SK-N-SH (cell line): Measurements from ENCODE around the gene DPF3. TPM values are rescaled to one million over a fixed set of nuclear protein-coding genes. Genes with fewer than 3 reads are reported as not detected.

Experiments
- CTCF ChIA-PET: fragments of 300-600, 350-600 bp; formaldehyde crosslinking; extraction: SDS; loops from one replicate; lab custom pipeline; 2021; lab: Yijun Ruan, JAX
- POLR2A ChIA-PET: fragments of 350-600 bp; sonication (Branson Sonifier 250); formaldehyde crosslinking; extraction: SDS; loops from one replicate; lab custom pipeline; 2020; ENCODE audit warnings: antibody characterized with exemption, inconsistent platforms; lab: Yijun Ruan, JAX
- DNase-seq: peaks from one replicate; pipeline ENCODE4 v3.0.0; 2012
- H2AFZ ChIP-seq: fragments of 200-600 bp; sonication (generic); 2 replicates; pipeline ENCODE4 v1.8.1; 2016; ENCODE audit warnings: antibody characterized with exemption, mild to moderate bottlenecking, low read depth
- H3F3A ChIP-seq: fragments of 200-600 bp; sonication (generic); replicated peaks from 2 replicates; pipeline ENCODE3; 2016; ENCODE audit warnings: antibody characterized with exemption, mild to moderate bottlenecking; ENCODE audit not compliant: insufficient read depth
- H3K27ac ChIP-seq, 2 experiments: fragments of 200-500 bp in 1 of 2; fragments of 200-600 bp in 1 of 2; sonication (Bioruptor generic) in 1 of 2; sonication (generic), shearing (Covaris generic) in 1 of 2; 2 replicates each; pipeline versions ENCODE4 v1.5.1 to v1.6.1; 2014 to 2016; ENCODE audit warnings: low read depth in 2 of 2, inconsistent platforms in 1 of 2, low read length in 1 of 2, mild to moderate bottlenecking in 1 of 2, mixed read lengths in 1 of 2
- H3K27me3 ChIP-seq: fragments of 200-600 bp; sonication (generic), shearing (Covaris generic); 2 replicates; pipeline ENCODE4 v1.6.1; 2016; ENCODE audit warnings: mixed run types; ENCODE audit not compliant: insufficient read depth
- H3K36me3 ChIP-seq, 2 experiments: fragments of 200-500 bp in 1 of 2; fragments of 200-600 bp in 1 of 2; sonication (Bioruptor generic) in 1 of 2; sonication (generic) in 1 of 2; replicated peaks in 1 of 2; 2 replicates each; pipeline versions ENCODE3 to v1.5.1; 2014 to 2016; ENCODE audit warnings: low read length in 1 of 2, mild to moderate bottlenecking in 1 of 2; ENCODE audit not compliant: insufficient read depth in 2 of 2, control insufficient read depth in 1 of 2
- H3K4me1 ChIP-seq, 2 experiments: fragments of 200-500 bp in 1 of 2; fragments of 200-600 bp in 1 of 2; sonication (Bioruptor generic) in 1 of 2; sonication (generic), shearing (Covaris generic) in 1 of 2; 2 replicates each; pipeline versions ENCODE4 v1.5.1 to v1.6.1; 2014 to 2016; ENCODE audit warnings: low read depth in 1 of 2, low read length in 1 of 2, mixed run types in 1 of 2; ENCODE audit not compliant: insufficient read depth in 2 of 2, control insufficient read depth in 1 of 2
- H3K4me2 ChIP-seq: fragments of 200-600 bp; sonication (generic), shearing (Covaris generic); 2 replicates; pipeline ENCODE4 v1.6.1; 2017; ENCODE audit warnings: mixed run types
- H3K4me3 ChIP-seq, 2 experiments: fragments of 200-500 bp in 1 of 2; fragments of 200-600 bp in 1 of 2; sonication (Bioruptor generic) in 1 of 2; sonication (generic), shearing (Covaris generic) in 1 of 2; 2 replicates each; pipeline versions ENCODE4 v1.5.1 to v1.8.1; 2014 to 2016; ENCODE audit warnings: low read depth in 2 of 2, inconsistent platforms in 1 of 2, low read length in 1 of 2, mild to moderate bottlenecking in 1 of 2, mixed read lengths in 1 of 2, moderate library complexity in 1 of 2
- H3K79me2 ChIP-seq: fragments of 200-600 bp; sonication (generic); 2 replicates; pipeline ENCODE4 v1.8.1; 2017; ENCODE audit warnings: mild to moderate bottlenecking; ENCODE audit not compliant: insufficient read depth
- H3K9ac ChIP-seq: fragments of 200-600 bp; sonication (generic); 2 replicates; pipeline ENCODE4 v1.6.1; 2017; ENCODE audit warnings: mixed run types
- H3K9me2 ChIP-seq: fragments of 200-600 bp; sonication (generic); 2 replicates; pipeline ENCODE4 v1.6.1; 2017; ENCODE audit warnings: mixed run types
- H3K9me3 ChIP-seq: fragments of 200-600 bp; sonication (generic); 2 replicates; pipeline ENCODE4 v1.6.1; 2017; ENCODE audit warnings: mixed run types, mild to moderate bottlenecking, moderate library complexity
- H4K20me1 ChIP-seq: fragments of 200-600 bp; sonication (generic); 2 replicates; pipeline ENCODE4 v1.6.1; 2017; ENCODE audit warnings: mild to moderate bottlenecking, mixed run types; ENCODE audit not compliant: insufficient read depth
- CTCF ChIP-seq: fragments of 200-600 bp; sonication (generic); IDR thresholded peaks from 2 replicates; pipeline ENCODE4 v1.6.1; 2017; ENCODE audit warnings: antibody characterized with exemption, mild to moderate bottlenecking, moderate library complexity
- ELF1 ChIP-seq: IDR thresholded peaks from 2 replicates; pipeline ENCODE4 v1.4.0; 2012
- EP300 ChIP-seq, 2 experiments: IDR thresholded peaks; 2 replicates each; pipeline versions ENCODE4 v1.4.0 to v1.6.1; 2012; ENCODE audit warnings: borderline replicate concordance in 1 of 2, low read depth in 1 of 2, low read length in 1 of 2
- EZH2phosphoT487 ChIP-seq: fragments of 200-600 bp; sonication (generic); IDR thresholded peaks from 2 replicates; pipeline ENCODE4 v1.6.1; 2017; ENCODE audit warnings: low read depth, mixed run types, mild to moderate bottlenecking, antibody characterized with exemption, moderate library complexity, borderline replicate concordance
- FOSL2 ChIP-seq: IDR thresholded peaks from 2 replicates; pipeline ENCODE4 v1.4.0; 2012; ENCODE audit warnings: low read depth, mild to moderate bottlenecking, moderate library complexity, borderline replicate concordance
- JUND ChIP-seq: IDR thresholded peaks from 2 replicates; pipeline ENCODE4 v1.4.0; 2012
- MAX ChIP-seq: IDR thresholded peaks from 2 replicates; pipeline ENCODE4 v1.4.0; 2012; ENCODE audit warnings: low read depth
- MXI1 ChIP-seq: IDR thresholded peaks from 2 replicates; pipeline ENCODE4 v1.6.1; 2012; ENCODE audit warnings: mild to moderate bottlenecking, low read depth, low read length, improper control_type of control experiment
- NFIC ChIP-seq: IDR thresholded peaks from 2 replicates; pipeline ENCODE4 v1.4.0; 2012; ENCODE audit warnings: borderline replicate concordance
- NRF1 ChIP-seq: IDR thresholded peaks from 2 replicates; pipeline ENCODE4 v1.6.1; 2012; ENCODE audit warnings: low read depth, mild to moderate bottlenecking, low read length
- PBX3 ChIP-seq: IDR thresholded peaks from 2 replicates; pipeline ENCODE4; 2012
- RAD21 ChIP-seq: IDR thresholded peaks from 2 replicates; pipeline ENCODE4 v1.6.1; 2012; ENCODE audit warnings: mild to moderate bottlenecking, low read length
- RXRA ChIP-seq: IDR thresholded peaks from 2 replicates; pipeline ENCODE4 v1.4.0; 2012; ENCODE audit warnings: low read depth, mild to moderate bottlenecking, borderline replicate concordance
- SMC3 ChIP-seq: IDR thresholded peaks from 2 replicates; pipeline ENCODE4 v1.6.1; 2012; ENCODE audit warnings: low read depth, low read length, improper control_type of control experiment
- TCF12 ChIP-seq: IDR thresholded peaks from 2 replicates; pipeline ENCODE4 v1.4.0; 2012
- TEAD4 ChIP-seq: IDR thresholded peaks from 2 replicates; pipeline ENCODE4 v1.4.0; 2012; ENCODE audit warnings: mild to moderate bottlenecking, borderline replicate concordance; ENCODE audit not compliant: insufficient read depth
- USF2 ChIP-seq: fragments of 150-350 bp; IDR thresholded peaks from 2 replicates; pipeline ENCODE4 v1.6.1; 2017; ENCODE audit warnings: antibody characterized with exemption, low read length, low read depth, borderline replicate concordance
- YY1 ChIP-seq: IDR thresholded peaks from 2 replicates; pipeline ENCODE4 v1.4.0; 2012; ENCODE audit warnings: low read depth, mild to moderate bottlenecking
- ZBTB33 ChIP-seq: IDR thresholded peaks from 2 replicates; pipeline ENCODE4 v1.4.0; 2012; ENCODE audit warnings: low read depth, borderline replicate concordance
- WGBS: methylation state at CpG from one replicate; pipeline ENCODE4 v1.1.6; 2017; ENCODE audit warnings: low lambda C conversion rate; 5-methylcytosine and 5-hydroxymethylcytosine counted together
- polyA plus RNA-seq, 3 experiments: library from polyadenylated mRNA; depleted of rRNA; stranded (reverse); fragments of >200 nt; gene quantifications; 2 replicates each; pipeline ENCODE4 v1.2.3, GENCODE V29; 2012

Gene DPF3
- polyA plus RNA-seq, 1 of the 3 experiments (the other 2 are of a cell fraction), result 2.8 TPM

- TF ChIP-seq CTCF (no peak), NFIC (no peak), EP300 (IDR thresholded peaks at IDR 0.05; ENCODE audit: borderline replicate concordance in 1 of 2, low read depth in 1 of 2, low read length in 1 of 2) (no peak), TCF12 (no peak), ELF1 (no peak), YY1 (no peak)
Measured at GRCh38 chr14:72855913-72856312, 38.0 kb downstream of the DPF3 start (continued).

GRCh38 chr14:72852194-72852593, 41.7 kb downstream of the DPF3 start:
- DNase-seq, result no peak
- CTCF ChIA-PET, result interaction anchor here (0.8 kb wide), 1 partner anchor 115 kb away, joined by 3 read pairs; no protein-coding TSS in a partner anchor
- H3K36me3 ChIP-seq, result no peaks in the 10 kb centered on the region
- POLR2A ChIA-PET, result no interaction called here
- no peaks in the 10 kb centered on the region for H3K9me2 ChIP-seq
- H3K27me3 ChIP-seq, result no peaks in the 10 kb centered on the region
- no peak for TF ChIP-seq MAX
- no peak for TF ChIP-seq FOSL2
- TF ChIP-seq RXRA, result no peak
- no peak for TF ChIP-seq SMC3
- TF ChIP-seq PBX3, result no peak
- TF ChIP-seq USF2, result no peak
- no peak for TF ChIP-seq NRF1
- TF ChIP-seq EZH2phosphoT487, result no peak
- no peak for TF ChIP-seq ZBTB33
- TF ChIP-seq ELF1, result no peak
- no peak for TF ChIP-seq MXI1
- no peak for TF ChIP-seq RAD21
- no peak for TF ChIP-seq JUND
- TF ChIP-seq TEAD4, result no peak
- H2AFZ ChIP-seq, result no peak overlapping the region
- H3K27ac ChIP-seq, result no peak overlapping the region
- WGBS, result 70% methylated on average over 10 of the region's 10 CpGs
- H3K4me3 ChIP-seq, result no peak overlapping the region
- peaks cover 3% of the 10 kb centered on the region for H3F3A ChIP-seq
- H3K9me3 ChIP-seq, result no peaks in the 10 kb centered on the region
- H4K20me1 ChIP-seq, result no peaks in the 10 kb centered on the region
- H3K4me2 ChIP-seq, result no peak overlapping the region
- no peaks in the 10 kb centered on the region for H3K79me2 ChIP-seq
- H3K4me1 ChIP-seq, result peaks cover 0 to 5% of the 10 kb centered on the region in 2 experiments; a peak in 1 of 4 replicates
- H3K9ac ChIP-seq, result no peak overlapping the region
